HCT116 (cell line): ENCODE results near the gene DCBLD2. TPM values are rescaled to one million over a fixed set of nuclear protein-coding genes. Genes with fewer than 3 reads are reported as not detected.

ENCODE experiments used
- ATAC-seq: fragments of 200-7000 bp; cut with Tn5 transposase; 2 replicates; pipeline ENCODE4 v1.9.1; 2020; ENCODE audit warnings: mild to moderate bottlenecking, moderate library complexity
- BruUV-seq: library from RNA; stranded (reverse); fragments of 400-500 nt; replicated peaks from 2 replicates; lab custom pipeline; 2021; lab: Mats Ljungman, UMichigan
- CTCF ChIA-PET: fragments of 300-600 bp; sonication (Branson Sonifier 250); formaldehyde crosslinking; loops from one replicate; lab custom pipeline; 2021; ENCODE audit warnings: antibody characterized with exemption; lab: Charles Lee
- POLR2A ChIA-PET: fragments of 300-600, 350-600 bp; sonication (Branson Sonifier 250); formaldehyde crosslinking; loops from one replicate; lab custom pipeline; 2021; ENCODE audit warnings: antibody characterized with exemption; lab: Charles Lee
- RAD21 ChIA-PET, 2 experiments: fragments of 300-600 bp; sonication (Branson Sonifier 250); formaldehyde crosslinking; loops; one replicate each; lab custom pipeline; 2023; ENCODE audit warnings: low total read pairs in 2 of 2; ENCODE audit not compliant: uncharacterized antibody in 2 of 2, unreplicated experiment in 2 of 2, low non-redundant PET in 1 of 2; lab: Charles Lee
- DNase-seq: peaks from one replicate; pipeline ENCODE4 v3.0.0-alpha.2; 2010; ENCODE audit warnings: low read depth, low spot score
- H2AFZ ChIP-seq: fragments of 200-600 bp; shearing (Covaris generic), sonication (generic); 2 replicates; pipeline ENCODE4 v1.6.1; 2017; ENCODE audit warnings: low read depth, mixed run types, mixed read lengths, antibody characterized with exemption, low read length; ENCODE audit not compliant: poor library complexity, severe bottlenecking
- H3K27ac ChIP-seq: 2 replicates; pipeline ENCODE4 v1.5.1; 2012; ENCODE audit warnings: low read depth, low read length
- H3K27me3 ChIP-seq: fragments of 200-600 bp; sonication (generic); 2 replicates; pipeline ENCODE4 v1.6.1; 2016; ENCODE audit warnings: mixed run types, low read length, mixed read lengths; ENCODE audit not compliant: insufficient read depth
- H3K36me3 ChIP-seq, 2 experiments: fragments of 200-500 bp in 1 of 2; fragments of 200-600 bp in 1 of 2; sonication (Bioruptor generic) in 1 of 2; sonication (generic) in 1 of 2; 2 replicates each; pipeline versions ENCODE4 v1.5.1 to v1.6.1; 2014 to 2016; ENCODE audit warnings: low read length in 2 of 2, inconsistent platforms in 1 of 2, mixed read lengths in 1 of 2, mixed run types in 1 of 2; ENCODE audit not compliant: insufficient read depth in 2 of 2, control insufficient read depth in 1 of 2
- H3K4me1 ChIP-seq, 2 experiments: fragments of 200-600 bp in 1 of 2; sonication (generic) in 1 of 2; 2 replicates each; pipeline versions ENCODE4 v1.5.1 to v1.6.1; 2012 to 2017; ENCODE audit warnings: low read length in 2 of 2, inconsistent platforms in 1 of 2, mild to moderate bottlenecking in 1 of 2, mixed read lengths in 1 of 2, mixed run types in 1 of 2, moderate library complexity in 1 of 2; ENCODE audit not compliant: insufficient read depth in 2 of 2, control insufficient read depth in 1 of 2
- H3K4me2 ChIP-seq: fragments of 200-600 bp; sonication (generic); 2 replicates; pipeline ENCODE4 v1.6.1; 2017; ENCODE audit warnings: mixed run types, low read length, mixed read lengths
- H3K4me3 ChIP-seq, 2 experiments: fragments of 200-600 bp in 1 of 2; sonication (generic) in 1 of 2; replicated peaks in 1 of 2; 2 replicates each; pipeline ENCODE4 v1.5.1; 2011 to 2016; ENCODE audit warnings: low read length in 2 of 2, control low read depth in 1 of 2, low read depth in 1 of 2, mild to moderate bottlenecking in 1 of 2, mixed read lengths in 1 of 2, mixed run types in 1 of 2
- H3K79me2 ChIP-seq: fragments of 200-600 bp; sonication (generic); 2 replicates; pipeline ENCODE4 v1.6.1; 2017; ENCODE audit warnings: mild to moderate bottlenecking, mixed run types, low read length, moderate library complexity, mixed read lengths; ENCODE audit not compliant: insufficient read depth
- H3K9ac ChIP-seq: fragments of 200-600 bp; sonication (generic); 2 replicates; pipeline ENCODE4 v1.6.1; 2016; ENCODE audit warnings: low read length, mixed read lengths
- H3K9me2 ChIP-seq: fragments of 200-600 bp; sonication (generic), shearing (Covaris generic); 2 replicates; pipeline ENCODE4 v1.6.1; 2017; ENCODE audit warnings: mixed run types, mild to moderate bottlenecking, moderate library complexity; ENCODE audit not compliant: insufficient read depth
- H3K9me3 ChIP-seq, 2 experiments: fragments of 200-500 bp in 1 of 2; fragments of 200-600 bp in 1 of 2; sonication (Bioruptor generic) in 1 of 2; sonication (generic) in 1 of 2; 2 replicates each; pipeline ENCODE4 v1.6.1; 2014 to 2017; ENCODE audit warnings: low read length in 2 of 2, mixed read lengths in 2 of 2, inconsistent platforms in 1 of 2, low read depth in 1 of 2, mild to moderate bottlenecking in 1 of 2, mixed run types in 1 of 2, moderate library complexity in 1 of 2; ENCODE audit not compliant: control insufficient read depth in 1 of 2, insufficient read depth in 1 of 2
- H4K20me1 ChIP-seq: fragments of 200-600 bp; sonication (generic), shearing (Covaris generic); 2 replicates; pipeline ENCODE4 v1.6.1; 2017; ENCODE audit warnings: mixed run types, mild to moderate bottlenecking, moderate library complexity; ENCODE audit not compliant: insufficient read depth
- ATF3 ChIP-seq: IDR thresholded peaks from 2 replicates; pipeline ENCODE4 v1.6.1; 2012
- CBX3 ChIP-seq: IDR thresholded peaks from 2 replicates; pipeline ENCODE4 v1.6.1; 2012; ENCODE audit warnings: low read depth
- CEBPB ChIP-seq: IDR thresholded peaks from 2 replicates; pipeline ENCODE4 v1.6.1; 2012; ENCODE audit warnings: low read depth
- CTCF ChIP-seq, 3 experiments: fragments of 200-600 bp in 1 of 3; sonication (generic) in 1 of 3; IDR thresholded peaks in 2 of 3; conservative IDR thresholded peaks in 1 of 3; 2 replicates each; pipeline ENCODE4 v1.5.1; 2012 to 2017; ENCODE audit warnings: low read depth in 2 of 3, low read length in 2 of 3, antibody characterized with exemption in 1 of 3, borderline replicate concordance in 1 of 3, control low read depth in 1 of 3, mild to moderate bottlenecking in 1 of 3, mixed read lengths in 1 of 3, mixed run types in 1 of 3, moderate library complexity in 1 of 3; ENCODE audit not compliant: insufficient read depth in 1 of 3
- EGR1 ChIP-seq: IDR thresholded peaks from 2 replicates; pipeline ENCODE4 v1.6.1; 2012; ENCODE audit warnings: low read depth
- ELF1 ChIP-seq: IDR thresholded peaks from 2 replicates; pipeline ENCODE4 v1.6.1; 2012; ENCODE audit warnings: low read depth, borderline replicate concordance
- EZH2phosphoT487 ChIP-seq: fragments of 200-600 bp; IDR thresholded peaks from 2 replicates; pipeline ENCODE4 v1.6.1; 2018; ENCODE audit warnings: antibody characterized with exemption, borderline replicate concordance
- FOSL1 ChIP-seq: IDR thresholded peaks from 2 replicates; pipeline ENCODE4 v1.6.1; 2012; ENCODE audit warnings: low read depth
- JUND ChIP-seq: IDR thresholded peaks from 2 replicates; pipeline ENCODE4 v1.6.1; 2012
- MAX ChIP-seq: IDR thresholded peaks from 2 replicates; pipeline ENCODE4 v1.6.1; 2012
- POLR2AphosphoS5 ChIP-seq: IDR thresholded peaks from 2 replicates; pipeline ENCODE4 v1.6.1; 2011; ENCODE audit warnings: mild to moderate bottlenecking, low read depth, low read length, moderate library complexity
- RAD21 ChIP-seq: IDR thresholded peaks from 2 replicates; pipeline ENCODE4 v1.6.1; 2012; ENCODE audit warnings: low read depth, mild to moderate bottlenecking
- SIN3A ChIP-seq: IDR thresholded peaks from 2 replicates; pipeline ENCODE4 v1.6.1; 2012; ENCODE audit warnings: low read depth
- SRF ChIP-seq: IDR thresholded peaks from 2 replicates; pipeline ENCODE4 v1.6.1; 2012; ENCODE audit warnings: low read depth
- TCF7L2 ChIP-seq: IDR thresholded peaks from 2 replicates; pipeline ENCODE4 v1.7.0; 2011; ENCODE audit warnings: borderline replicate concordance, inconsistent platforms; ENCODE audit not compliant: insufficient read depth, insufficient read length; ENCODE audit errors: extremely low read depth
- ZFX ChIP-seq: fragments of 450-650 bp; IDR thresholded peaks from 2 replicates; pipeline ENCODE4 v1.6.1; 2017
- ZNF274 ChIP-seq: fragments of 200-500 bp; sonication (Bioruptor generic); IDR thresholded peaks from 2 replicates; pipeline ENCODE4 v1.6.1; 2014; ENCODE audit warnings: mild to moderate bottlenecking, low read depth, low read length, inconsistent platforms
- intact Hi-C: fragments of 100-400 bp; cut with micrococcal nuclease; formaldehyde crosslinking; loops from 2 replicates; pipeline ENCODE4 v1.10.0; 2022
- total RNA-seq: library from RNA; stranded (reverse); gene quantifications from one replicate; pipeline ENCODE4 v1.2.1, GENCODE V29; 2021; ENCODE audit not compliant: unreplicated experiment

The DCBLD2 gene
- total RNA-seq, 1 experiment from 2014 or later: 532 TPM

- Histone ChIP-seq H2AFZ (no peak overlapping the region), H3K9me2 (no peaks in the 10 kb centered on the region), H3K4me1 (peaks cover 0 to 12% of the 10 kb centered on the region in 2 experiments; a peak in 2 of 4 replicates), H3K79me2 (peaks cover 83% of the 10 kb centered on the region), H3K4me2 (no peak overlapping the region; the same call in 1 of the 2 replicates), H3K9me3 (no peaks in the 10 kb centered on the region), H3K4me3 (no peak overlapping the region), H4K20me1 (peaks cover 8% of the 10 kb centered on the region; the same call in 1 of the 2 replicates), H3K27ac (no peak overlapping the region; the same call in 1 of the 2 replicates), H3K36me3 (peaks cover 64 to 71% of the 10 kb centered on the region in 2 experiments), H3K27me3 (no peaks in the 10 kb centered on the region), H3K9ac (no peak overlapping the region)
- no TSS peak for BruUV-seq
- intact Hi-C loops: loop anchor here (5.0 to 10.0 kb wide), 4 partner anchors 360 to 937 kb away; partner anchors contain the start of gene GABRR3
- POLR2A ChIA-PET: interaction anchor here (0.7 to 1.4 kb wide), 2 partner anchors 8 to 213 kb away, joined by 3 read pairs; no protein-coding TSS in a partner anchor
- CTCF ChIA-PET: interaction anchor here (1.4 to 10.1 kb wide), 3 partner anchors 20 to 218 kb away, joined by 3 to 130 read pairs (median 48); no protein-coding TSS in a partner anchor
- DNase-seq (no peak), ATAC-seq (0 out of 2 replicates have a peak, but pooled peaks have one; percentile 13)
- TF ChIP-seq ZNF274 (no peak), EZH2phosphoT487 (no peak), CEBPB (no peak), RAD21 (no peak), POLR2AphosphoS5 (0 out of 2 replicates have a peak, but pooled peaks have one; percentile 9), FOSL1 (no peak), EGR1 (no peak)
- RAD21 ChIA-PET: interaction anchor here (1.2 to 2.8 kb wide), 2 partner anchors 213 kb away, joined by 3 to 10 read pairs; no protein-coding TSS in a partner anchor
Observed at GRCh38 chr3:98814817-98815420, 86.6 kb downstream of the DCBLD2 start.

- Histone ChIP-seq H3K27me3 (no peaks in the 10 kb centered on the region), H3K9ac (no peak overlapping the region), H3K9me3 (no peaks in the 10 kb centered on the region), H3K27ac (no peak overlapping the region), H3K4me1 (peaks cover 0 to 12% of the 10 kb centered on the region in 2 experiments; a peak in 2 of 4 replicates), H3K4me2 (no peak overlapping the region), H3K9me2 (no peaks in the 10 kb centered on the region), H2AFZ (no peak overlapping the region), H4K20me1 (peaks cover 8% of the 10 kb centered on the region; the same call in 1 of the 2 replicates), H3K4me3 (no peak overlapping the region), H3K79me2 (peaks cover 83% of the 10 kb centered on the region), H3K36me3 (peaks cover 72 to 73% of the 10 kb centered on the region in 2 experiments)
- ChIA-PET POLR2A (no interaction called here), CTCF (interaction anchor here (0.7 to 10.1 kb wide), 5 partner anchors 200 to 774 kb away, joined by 3 to 130 read pairs (median 4); partner anchors contain the start of gene CPOX), RAD21 (interaction anchor here in 1 of 2 experiments (2.8 kb wide), 1 partner anchor 211 kb away, joined by 10 read pairs; no protein-coding TSS in a partner anchor)
- DNase-seq (no peak), ATAC-seq (peak; percentile 61)
- no TSS peak for BruUV-seq
- intact Hi-C loops: loop anchor here (1.0 to 10.0 kb wide), 3 partner anchors 211 to 488 kb away; no protein-coding TSS in a partner anchor
- TF ChIP-seq ZNF274: no peak
- peak; percentile 79 for TF ChIP-seq RAD21
- no peak for TF ChIP-seq EZH2phosphoT487
- no peak for TF ChIP-seq MAX
- no peak for TF ChIP-seq EGR1
- no peak for TF ChIP-seq SIN3A
- no peak for TF ChIP-seq TCF7L2
- no peak for TF ChIP-seq CBX3
- TF ChIP-seq JUND: no peak
- TF ChIP-seq ZFX: no peak
- no peak for TF ChIP-seq ATF3
- no peak for TF ChIP-seq ELF1
- no peak for TF ChIP-seq SRF
- TF ChIP-seq CTCF (IDR thresholded peaks at IDR 0.05 in 2 of 3, conservative IDR thresholded peaks at IDR 0.05 in 1 of 3; ENCODE audit: borderline replicate concordance in 1 of 3, insufficient read depth in 1 of 3, low read depth in 2 of 3, low read length in 2 of 3): peak; percentile 47 to 70 (median 70); a peak in 5 of 6 replicates
Observed at GRCh38 chr3:98812851-98813374, 88.6 kb downstream of the DCBLD2 start.
